Sigmoid colon (tissue), 7 donors: ENCODE results near the gene ZFYVE28. TPM values are rescaled to one million over a fixed set of nuclear protein-coding genes. Genes with fewer than 3 reads are reported as not detected.

ENCODE experiments used
- DNase-seq: peaks from one replicate; pipeline ENCODE4 v3.0.0-alpha.2; 2019
- H3K27ac ChIP-seq, 4 donors: fragments of 200-600 bp; sonication (generic); one replicate each; pipeline ENCODE4 v1.5.1; 2016 to 2019; ENCODE audit warnings: mild to moderate bottlenecking in 1 of 4
- H3K27me3 ChIP-seq, 3 donors: fragments of 200-600 bp; sonication (generic); one replicate each; pipeline ENCODE4 v1.5.1; 2019; ENCODE audit warnings: mild to moderate bottlenecking in 1 of 3
- H3K36me3 ChIP-seq, 4 donors: fragments of 200-600 bp; sonication (generic); one replicate each; pipeline ENCODE4 v1.5.1; 2016 to 2019
- H3K4me1 ChIP-seq, 4 donors: fragments of 200-600 bp; sonication (generic); one replicate each; pipeline ENCODE4 v1.5.1; 2017 to 2019
- H3K4me3 ChIP-seq, 4 donors: fragments of 200-600 bp; sonication (generic); one replicate each; pipeline ENCODE4 v1.5.1; 2017 to 2019; ENCODE audit warnings: mild to moderate bottlenecking in 2 of 4, moderate library complexity in 1 of 4
- H3K9me3 ChIP-seq, 4 donors: fragments of 200-600 bp in 3 of 4; sonication (generic) in 3 of 4; one replicate each; pipeline versions ENCODE4 v1.5.1 to v1.6.1; 2013 to 2019
- EP300 ChIP-seq, 4 donors: sonication (generic); formaldehyde crosslinking; IDR thresholded peaks; one replicate each; pipeline ENCODE4 v1.6.1; 2017; ENCODE audit warnings: antibody characterized with exemption in 4 of 4
- POLR2A ChIP-seq, 2 donors: fragments of 450-650 bp; IDR thresholded peaks; one replicate each; pipeline ENCODE4 v1.6.1; 2016; ENCODE audit warnings: antibody characterized with exemption in 2 of 2, mild to moderate bottlenecking in 2 of 2, moderate library complexity in 2 of 2
- POLR2AphosphoS5 ChIP-seq, 4 donors: sonication (generic); formaldehyde crosslinking; IDR thresholded peaks; one replicate each; pipeline ENCODE4 v1.6.1; 2017; ENCODE audit warnings: antibody characterized with exemption in 4 of 4
- WGBS, 2 donors: extraction: QIAGEN DNeasy Blood & Tissue Kit; methylation state at CpG; one replicate each; pipeline ENCODE4 v1.1.7; 2013; 5-methylcytosine and 5-hydroxymethylcytosine counted together
- intact Hi-C: fragments of 100-400 bp; cut with DNase I; formaldehyde crosslinking; loops from one replicate; pipeline ENCODE4 v1.15.1; 2023
- polyA plus RNA-seq, 3 donors: library from polyadenylated mRNA; stranded (reverse); fragments of 200-250 nt; gene quantifications; one replicate each; pipeline ENCODE4 v1.2.3, GENCODE V29; 2013
- total RNA-seq, 4 donors: library from RNA; depleted of rRNA; stranded (reverse); fragments of >200 nt; gene quantifications; one replicate each; pipeline ENCODE4 v1.1.0, GENCODE V29; 2016
- TF ChIP-seq, protein P1 (sequence below), 4 experiments: fragments of 450-650 bp in 3 of 4; fragments of 200-600 bp in 1 of 4; IDR thresholded peaks; one replicate each; pipeline ENCODE4 v1.5.1; 2016 to 2019; ENCODE audit warnings: antibody characterized with exemption in 4 of 4, mild to moderate bottlenecking in 3 of 4, moderate library complexity in 2 of 4
- donor health status: healthy with polysubstance abuse.
- donor health status: Bipolar disorder and iron deficiency.
- donor health status: healthy.

ZFYVE28 gene
- total and polyA plus RNA-seq, 7 donors: 3.1 to 24.1 (median 13.0) TPM

DNA sequence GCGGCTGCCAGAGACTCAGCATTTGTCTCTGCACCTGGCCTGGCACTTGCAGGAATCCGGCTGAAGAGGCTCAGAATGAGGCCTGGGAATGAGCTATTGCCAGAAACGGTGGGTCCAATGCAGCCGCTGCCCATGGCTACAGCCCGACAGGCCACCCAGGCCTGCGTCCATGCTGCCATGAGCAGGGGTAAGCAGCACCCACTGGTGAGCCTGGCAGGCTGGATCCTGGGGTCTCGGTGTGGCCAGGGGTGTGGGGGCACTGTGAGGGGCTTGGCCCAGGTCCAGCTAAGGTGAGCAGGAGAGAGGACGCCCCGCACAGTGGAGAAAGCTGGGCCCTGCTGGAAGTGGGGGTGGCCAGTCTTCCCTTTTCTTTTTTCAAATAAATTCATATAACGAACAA, 96.2 kb downstream of the ZFYVE28 start:
- Histone ChIP-seq H3K4me1 (no peaks in the 10 kb centered on the region), H3K4me3 (no peak overlapping the region), H3K27me3 (no peaks in the 10 kb centered on the region), H3K27ac (no peak overlapping the region), H3K36me3 (no peaks in the 10 kb centered on the region), H3K9me3 (no peaks in the 10 kb centered on the region)
- DNase-seq: no peak
- 86 to 95% methylated on average over 10 of the region's 10 CpGs for WGBS, 2 donors
- TF ChIP-seq EP300 (IDR thresholded peaks at IDR 0.05): no peak
- TF ChIP-seq POLR2A (IDR thresholded peaks at IDR 0.05): no peak
- TF ChIP-seq POLR2AphosphoS5 (IDR thresholded peaks at IDR 0.05): no peak
- TF ChIP-seq, protein P1, sequence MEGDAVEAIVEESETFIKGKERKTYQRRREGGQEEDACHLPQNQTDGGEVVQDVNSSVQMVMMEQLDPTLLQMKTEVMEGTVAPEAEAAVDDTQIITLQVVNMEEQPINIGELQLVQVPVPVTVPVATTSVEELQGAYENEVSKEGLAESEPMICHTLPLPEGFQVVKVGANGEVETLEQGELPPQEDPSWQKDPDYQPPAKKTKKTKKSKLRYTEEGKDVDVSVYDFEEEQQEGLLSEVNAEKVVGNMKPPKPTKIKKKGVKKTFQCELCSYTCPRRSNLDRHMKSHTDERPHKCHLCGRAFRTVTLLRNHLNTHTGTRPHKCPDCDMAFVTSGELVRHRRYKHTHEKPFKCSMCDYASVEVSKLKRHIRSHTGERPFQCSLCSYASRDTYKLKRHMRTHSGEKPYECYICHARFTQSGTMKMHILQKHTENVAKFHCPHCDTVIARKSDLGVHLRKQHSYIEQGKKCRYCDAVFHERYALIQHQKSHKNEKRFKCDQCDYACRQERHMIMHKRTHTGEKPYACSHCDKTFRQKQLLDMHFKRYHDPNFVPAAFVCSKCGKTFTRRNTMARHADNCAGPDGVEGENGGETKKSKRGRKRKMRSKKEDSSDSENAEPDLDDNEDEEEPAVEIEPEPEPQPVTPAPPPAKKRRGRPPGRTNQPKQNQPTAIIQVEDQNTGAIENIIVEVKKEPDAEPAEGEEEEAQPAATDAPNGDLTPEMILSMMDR (IDR thresholded peaks at IDR 0.05): no peak
- intact Hi-C loops: no loop called here

- 89 to 92% methylated on average over 22 of the region's 22 CpGs for WGBS, 2 donors
- TF ChIP-seq, protein P1 (IDR thresholded peaks at IDR 0.05): no peak
- TF ChIP-seq POLR2AphosphoS5 (IDR thresholded peaks at IDR 0.05): no peak
- TF ChIP-seq EP300 (IDR thresholded peaks at IDR 0.05): no peak
- TF ChIP-seq POLR2A (IDR thresholded peaks at IDR 0.05): no peak
- Histone ChIP-seq H3K27me3 (no peaks in the 10 kb centered on the region), H3K4me3 (no peak overlapping the region), H3K27ac (no peak overlapping the region), H3K36me3 (no peaks in the 10 kb centered on the region), H3K4me1 (no peaks in the 10 kb centered on the region), H3K9me3 (no peaks in the 10 kb centered on the region)
- no peak for DNase-seq
- intact Hi-C loops: no loop called here
Observed at GRCh38 chr4:2321279-2322196, 96.9 kb downstream of the ZFYVE28 start.

DNA sequence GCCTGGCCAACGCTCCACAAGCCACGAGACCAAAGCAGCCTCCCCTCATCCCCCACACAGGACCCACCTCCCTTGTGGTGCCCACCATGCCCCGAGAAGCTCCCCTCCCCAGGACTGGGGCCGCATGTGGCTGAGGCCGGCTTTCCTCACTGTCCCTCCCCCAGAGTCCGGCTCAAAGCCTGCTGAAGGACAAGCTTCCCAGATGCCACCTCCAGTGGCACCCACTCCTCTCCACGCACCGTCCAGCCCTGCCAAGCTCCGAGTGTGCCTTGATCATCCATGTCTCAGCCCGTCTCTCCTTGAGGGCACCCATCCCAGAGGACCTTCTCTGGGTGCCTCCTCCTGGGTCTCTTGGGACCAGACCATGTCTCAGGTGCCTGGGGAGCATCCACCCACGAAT, 97.7 kb downstream of the ZFYVE28 start:
- H3K27me3 ChIP-seq: no peaks in the 10 kb centered on the region
- no peak overlapping the region for H3K27ac ChIP-seq
- no peaks in the 10 kb centered on the region for H3K4me1 ChIP-seq
- no peak for DNase-seq
- TF ChIP-seq POLR2A (IDR thresholded peaks at IDR 0.05) (no peak), POLR2AphosphoS5 (IDR thresholded peaks at IDR 0.05) (no peak), EP300 (IDR thresholded peaks at IDR 0.05) (no peak)
- TF ChIP-seq, protein P1 (IDR thresholded peaks at IDR 0.05): no peak
- intact Hi-C loops: no loop called here
- no peaks in the 10 kb centered on the region for H3K9me3 ChIP-seq
- no peak overlapping the region for H3K4me3 ChIP-seq
- WGBS, 2 donors: 62 to 73% methylated on average over 11 of the region's 11 CpGs
- H3K36me3 ChIP-seq: no peaks in the 10 kb centered on the region

DNA sequence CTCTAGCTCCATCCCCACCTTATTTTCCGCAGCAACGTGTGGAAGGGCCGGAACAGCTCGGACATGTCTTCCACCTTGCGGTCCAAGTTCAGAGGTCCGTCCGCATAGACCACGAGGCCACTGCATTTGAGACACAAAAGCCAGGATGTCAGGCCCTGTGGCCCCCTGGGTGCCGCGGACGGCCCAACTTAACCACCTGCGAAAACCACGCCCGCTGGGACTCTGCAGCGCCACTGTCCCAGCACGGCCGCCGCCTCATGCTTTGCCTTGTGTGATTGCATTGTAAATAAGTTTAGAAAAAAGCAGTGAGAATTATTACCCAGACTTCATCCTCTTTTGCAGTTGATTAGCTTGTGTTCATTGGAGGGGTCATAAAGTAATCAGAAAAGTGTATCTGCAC, 98.3 kb downstream of the ZFYVE28 start:
- intact Hi-C loops: no loop called here
- Histone ChIP-seq H3K27me3 (no peaks in the 10 kb centered on the region), H3K27ac (no peak overlapping the region), H3K4me1 (no peaks in the 10 kb centered on the region), H3K36me3 (no peaks in the 10 kb centered on the region), H3K4me3 (no peak overlapping the region), H3K9me3 (peaks cover 0 to 3% (median 0%) of the 10 kb centered on the region in 4 donors)
- WGBS, 2 donors: 14 to 60% methylated on average over 18 of the region's 18 CpGs
- no peak for DNase-seq
- TF ChIP-seq POLR2AphosphoS5 (IDR thresholded peaks at IDR 0.05) (no peak), EP300 (IDR thresholded peaks at IDR 0.05) (no peak), POLR2A (IDR thresholded peaks at IDR 0.05) (no peak)
- TF ChIP-seq, protein P1 (IDR thresholded peaks at IDR 0.05): no peak
